CD4-positive, alpha-beta T cell treated with Interleukin-21 for 1 hour (primary cell): ENCODE measurements around the gene FAM117B.

Source experiments
- DNase-seq: peaks from one replicate; pipeline ENCODE4 v3.0.0-alpha.2; 2020

FAM117B gene

DNA sequence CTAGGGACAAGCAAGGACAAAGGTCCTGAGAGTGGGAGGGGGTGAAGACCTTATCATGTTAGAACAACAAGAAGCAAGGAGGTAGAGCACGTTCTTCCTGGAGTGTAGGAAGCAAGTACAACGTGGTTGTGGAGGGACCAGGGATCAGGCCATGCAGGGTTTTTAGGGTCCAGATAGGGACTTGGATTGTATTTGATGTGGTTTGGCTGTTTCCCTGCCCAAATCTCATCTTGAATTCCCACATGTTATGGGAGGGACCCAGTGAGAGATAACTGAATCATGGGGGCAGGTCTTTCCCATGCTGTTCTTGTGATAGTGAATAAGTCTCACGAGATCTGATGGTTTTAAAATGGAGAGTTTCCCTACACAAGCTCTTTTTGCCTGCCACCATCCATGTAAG lies 183.6 kb downstream of the FAM117B start:
- DNase-seq = no peak
